GM12878 (cell line): ENCODE results near the gene EHF. TPM values are rescaled to one million over a fixed set of nuclear protein-coding genes. Genes with fewer than 3 reads are reported as not detected.

Experiments
- ASH2L ChIP-seq: fragments of 300-600, 200-600 bp; sonication (generic); IDR thresholded peaks from 2 replicates; pipeline ENCODE4 v1.6.1; 2017; ENCODE audit warnings: low read depth, mild to moderate bottlenecking, borderline replicate concordance
- BMI1 ChIP-seq: fragments of 450-650 bp; IDR thresholded peaks from 2 replicates; pipeline ENCODE4 v1.6.1; 2016; ENCODE audit warnings: mild to moderate bottlenecking, moderate library complexity, borderline replicate concordance
- CBFB ChIP-seq: IDR thresholded peaks from 2 replicates; pipeline ENCODE4 v1.6.1; 2016; ENCODE audit warnings: antibody characterized with exemption, low read depth
- CBX3 ChIP-seq: fragments of 200-600 bp; sonication (generic); IDR thresholded peaks from 2 replicates; pipeline ENCODE4 v1.6.1; 2016; ENCODE audit warnings: low read depth, borderline replicate concordance
- CBX5 ChIP-seq: sonication (generic); IDR thresholded peaks from 2 replicates; pipeline ENCODE4 v1.6.1; 2016; ENCODE audit warnings: low read depth, moderate library complexity, mild to moderate bottlenecking, inconsistent platforms
- FOS ChIP-seq: IDR thresholded peaks from 3 replicates; pipeline ENCODE4 v1.6.1; 2011; ENCODE audit warnings: borderline replicate concordance; ENCODE audit not compliant: insufficient read length; ENCODE audit errors: extremely low read depth
- IKZF1 ChIP-seq: fragments of 450-650 bp; conservative IDR thresholded peaks from 2 replicates; pipeline ENCODE4 v1.6.1; 2017; ENCODE audit warnings: antibody characterized with exemption, mild to moderate bottlenecking
- JUND ChIP-seq: IDR thresholded peaks from 2 replicates; pipeline ENCODE4 v1.6.1; 2012; ENCODE audit warnings: low read depth, mild to moderate bottlenecking, low read length, improper control_type of control experiment, moderate library complexity
- RFX5 ChIP-seq: IDR thresholded peaks from 2 replicates; pipeline ENCODE4 v1.6.1; 2011; ENCODE audit warnings: low read depth, low read length, improper control_type of control experiment
- SRF ChIP-seq, 2 experiments: IDR thresholded peaks; 2 replicates each; pipeline ENCODE4 v1.6.1; 2011; ENCODE audit warnings: low read depth in 2 of 2, low read length in 2 of 2, mild to moderate bottlenecking in 1 of 2, moderate library complexity in 1 of 2
- ZNF622 ChIP-seq: fragments of 450-650 bp; IDR thresholded peaks from 2 replicates; pipeline ENCODE4 v1.6.1; 2017; ENCODE audit warnings: mild to moderate bottlenecking, inconsistent platforms
- ZSCAN29 ChIP-seq: fragments of 450-650 bp; IDR thresholded peaks from 2 replicates; pipeline ENCODE4 v1.6.1; 2017; ENCODE audit warnings: mild to moderate bottlenecking, moderate library complexity
- polyA plus RNA-seq, 11 experiments: library from polyadenylated mRNA; depleted of rRNA in 4 of 11; unstranded in 6 of 11; stranded (reverse) in 5 of 11; fragments of >200 nt; fragmentation: Nextera tagmentation in 4 of 11; fragmentation: Illumina TruSeq in 1 of 11; extraction: Ambion mirVana in 4 of 11; extraction: Trizol in 1 of 11; gene quantifications; 1 replicate in 1 of 11; 2 replicates in 10 of 11; pipeline versions ENCODE4 v1.2.1 to v1.2.3, GENCODE V29; 2011 to 2016; ENCODE audit warnings: inconsistent platforms in 2 of 11, missing spikeins in 2 of 11, low read depth in 1 of 11
- total RNA-seq, 4 experiments: library from RNA; depleted of rRNA in 3 of 4; stranded (reverse); fragments of >200 nt in 3 of 4; fragmentation: Illumina TruSeq in 1 of 4; extraction: Trizol in 1 of 4; gene quantifications; 2 replicates each; pipeline versions ENCODE4 v1.2.1 to v1.2.3, GENCODE V29; 2013 to 2021
- TF ChIP-seq, protein P1 (sequence below): fragments of 450-650 bp; IDR thresholded peaks from 2 replicates; pipeline ENCODE4 v1.6.1; 2017; ENCODE audit warnings: mild to moderate bottlenecking, moderate library complexity
- TF ChIP-seq, protein P2 (sequence below): fragments of 450-650 bp; conservative IDR thresholded peaks from 2 replicates; pipeline ENCODE4 v1.6.1; 2017; ENCODE audit warnings: mild to moderate bottlenecking, moderate library complexity
- TF ChIP-seq, protein P3 (sequence below): IDR thresholded peaks from 2 replicates; pipeline ENCODE4 v1.6.1; 2011; ENCODE audit warnings: mild to moderate bottlenecking, low read depth, low read length, moderate library complexity; ENCODE audit not compliant: insufficient replicate concordance
- TF ChIP-seq, protein P4 (sequence below): fragments of 450-650 bp; IDR thresholded peaks from 2 replicates; pipeline ENCODE4 v1.6.1; 2018; ENCODE audit warnings: mild to moderate bottlenecking, low read depth, moderate library complexity; ENCODE audit not compliant: partially characterized antibody
- TF ChIP-seq, protein P5 (sequence below): fragments of 450-650 bp; IDR thresholded peaks from 2 replicates; pipeline ENCODE4 v1.6.1; 2018; ENCODE audit warnings: borderline replicate concordance, mild to moderate bottlenecking; ENCODE audit not compliant: partially characterized antibody

The EHF gene
- total and polyA plus RNA-seq, 10 of the 15 experiments (the other 5 are each of a cell fraction or from before 2014, with no cell fraction given), result 0.04 to 0.33 (median 0.06) TPM; not detected in 6

- TF ChIP-seq, protein P1, sequence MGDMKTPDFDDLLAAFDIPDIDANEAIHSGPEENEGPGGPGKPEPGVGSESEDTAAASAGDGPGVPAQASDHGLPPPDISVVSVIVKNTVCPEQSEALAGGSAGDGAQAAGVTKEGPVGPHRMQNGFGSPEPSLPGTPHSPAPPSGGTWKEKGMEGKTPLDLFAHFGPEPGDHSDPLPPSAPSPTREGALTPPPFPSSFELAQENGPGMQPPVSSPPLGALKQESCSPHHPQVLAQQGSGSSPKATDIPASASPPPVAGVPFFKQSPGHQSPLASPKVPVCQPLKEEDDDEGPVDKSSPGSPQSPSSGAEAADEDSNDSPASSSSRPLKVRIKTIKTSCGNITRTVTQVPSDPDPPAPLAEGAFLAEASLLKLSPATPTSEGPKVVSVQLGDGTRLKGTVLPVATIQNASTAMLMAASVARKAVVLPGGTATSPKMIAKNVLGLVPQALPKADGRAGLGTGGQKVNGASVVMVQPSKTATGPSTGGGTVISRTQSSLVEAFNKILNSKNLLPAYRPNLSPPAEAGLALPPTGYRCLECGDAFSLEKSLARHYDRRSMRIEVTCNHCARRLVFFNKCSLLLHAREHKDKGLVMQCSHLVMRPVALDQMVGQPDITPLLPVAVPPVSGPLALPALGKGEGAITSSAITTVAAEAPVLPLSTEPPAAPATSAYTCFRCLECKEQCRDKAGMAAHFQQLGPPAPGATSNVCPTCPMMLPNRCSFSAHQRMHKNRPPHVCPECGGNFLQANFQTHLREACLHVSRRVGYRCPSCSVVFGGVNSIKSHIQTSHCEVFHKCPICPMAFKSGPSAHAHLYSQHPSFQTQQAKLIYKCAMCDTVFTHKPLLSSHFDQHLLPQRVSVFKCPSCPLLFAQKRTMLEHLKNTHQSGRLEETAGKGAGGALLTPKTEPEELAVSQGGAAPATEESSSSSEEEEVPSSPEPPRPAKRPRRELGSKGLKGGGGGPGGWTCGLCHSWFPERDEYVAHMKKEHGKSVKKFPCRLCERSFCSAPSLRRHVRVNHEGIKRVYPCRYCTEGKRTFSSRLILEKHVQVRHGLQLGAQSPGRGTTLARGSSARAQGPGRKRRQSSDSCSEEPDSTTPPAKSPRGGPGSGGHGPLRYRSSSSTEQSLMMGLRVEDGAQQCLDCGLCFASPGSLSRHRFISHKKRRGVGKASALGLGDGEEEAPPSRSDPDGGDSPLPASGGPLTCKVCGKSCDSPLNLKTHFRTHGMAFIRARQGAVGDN, result no peak
- no peak for TF ChIP-seq FOS
- TF ChIP-seq SRF (IDR thresholded peaks at IDR 0.05; ENCODE audit: low read depth in 2 of 2, low read length in 2 of 2), result peak in 1 of 2 experiments; percentile 70; a peak in 1 of 4 replicates
- TF ChIP-seq CBFB, result peak; percentile 83; the same call in 1 of the 2 replicates
- TF ChIP-seq ZSCAN29, result no peak
- TF ChIP-seq, protein P2, sequence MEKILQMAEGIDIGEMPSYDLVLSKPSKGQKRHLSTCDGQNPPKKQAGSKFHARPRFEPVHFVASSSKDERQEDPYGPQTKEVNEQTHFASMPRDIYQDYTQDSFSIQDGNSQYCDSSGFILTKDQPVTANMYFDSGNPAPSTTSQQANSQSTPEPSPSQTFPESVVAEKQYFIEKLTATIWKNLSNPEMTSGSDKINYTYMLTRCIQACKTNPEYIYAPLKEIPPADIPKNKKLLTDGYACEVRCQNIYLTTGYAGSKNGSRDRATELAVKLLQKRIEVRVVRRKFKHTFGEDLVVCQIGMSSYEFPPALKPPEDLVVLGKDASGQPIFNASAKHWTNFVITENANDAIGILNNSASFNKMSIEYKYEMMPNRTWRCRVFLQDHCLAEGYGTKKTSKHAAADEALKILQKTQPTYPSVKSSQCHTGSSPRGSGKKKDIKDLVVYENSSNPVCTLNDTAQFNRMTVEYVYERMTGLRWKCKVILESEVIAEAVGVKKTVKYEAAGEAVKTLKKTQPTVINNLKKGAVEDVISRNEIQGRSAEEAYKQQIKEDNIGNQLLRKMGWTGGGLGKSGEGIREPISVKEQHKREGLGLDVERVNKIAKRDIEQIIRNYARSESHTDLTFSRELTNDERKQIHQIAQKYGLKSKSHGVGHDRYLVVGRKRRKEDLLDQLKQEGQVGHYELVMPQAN, result no peak; the same call in 1 of the 2 replicates
- TF ChIP-seq ASH2L, result no peak
- no peak for TF ChIP-seq ZNF622
- TF ChIP-seq IKZF1, result peak; percentile 77
- no peak for TF ChIP-seq CBX3
- peak; percentile 69; the same call in 1 of the 2 replicates for TF ChIP-seq JUND
- TF ChIP-seq BMI1, result no peak; the same call in 1 of the 2 replicates
- no peak for TF ChIP-seq RFX5
- TF ChIP-seq, protein P3, sequence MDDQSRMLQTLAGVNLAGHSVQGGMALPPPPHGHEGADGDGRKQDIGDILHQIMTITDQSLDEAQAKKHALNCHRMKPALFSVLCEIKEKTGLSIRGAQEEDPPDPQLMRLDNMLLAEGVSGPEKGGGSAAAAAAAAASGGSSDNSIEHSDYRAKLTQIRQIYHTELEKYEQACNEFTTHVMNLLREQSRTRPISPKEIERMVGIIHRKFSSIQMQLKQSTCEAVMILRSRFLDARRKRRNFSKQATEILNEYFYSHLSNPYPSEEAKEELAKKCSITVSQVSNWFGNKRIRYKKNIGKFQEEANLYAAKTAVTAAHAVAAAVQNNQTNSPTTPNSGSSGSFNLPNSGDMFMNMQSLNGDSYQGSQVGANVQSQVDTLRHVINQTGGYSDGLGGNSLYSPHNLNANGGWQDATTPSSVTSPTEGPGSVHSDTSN, result peak; percentile 65
- TF ChIP-seq, protein P4, sequence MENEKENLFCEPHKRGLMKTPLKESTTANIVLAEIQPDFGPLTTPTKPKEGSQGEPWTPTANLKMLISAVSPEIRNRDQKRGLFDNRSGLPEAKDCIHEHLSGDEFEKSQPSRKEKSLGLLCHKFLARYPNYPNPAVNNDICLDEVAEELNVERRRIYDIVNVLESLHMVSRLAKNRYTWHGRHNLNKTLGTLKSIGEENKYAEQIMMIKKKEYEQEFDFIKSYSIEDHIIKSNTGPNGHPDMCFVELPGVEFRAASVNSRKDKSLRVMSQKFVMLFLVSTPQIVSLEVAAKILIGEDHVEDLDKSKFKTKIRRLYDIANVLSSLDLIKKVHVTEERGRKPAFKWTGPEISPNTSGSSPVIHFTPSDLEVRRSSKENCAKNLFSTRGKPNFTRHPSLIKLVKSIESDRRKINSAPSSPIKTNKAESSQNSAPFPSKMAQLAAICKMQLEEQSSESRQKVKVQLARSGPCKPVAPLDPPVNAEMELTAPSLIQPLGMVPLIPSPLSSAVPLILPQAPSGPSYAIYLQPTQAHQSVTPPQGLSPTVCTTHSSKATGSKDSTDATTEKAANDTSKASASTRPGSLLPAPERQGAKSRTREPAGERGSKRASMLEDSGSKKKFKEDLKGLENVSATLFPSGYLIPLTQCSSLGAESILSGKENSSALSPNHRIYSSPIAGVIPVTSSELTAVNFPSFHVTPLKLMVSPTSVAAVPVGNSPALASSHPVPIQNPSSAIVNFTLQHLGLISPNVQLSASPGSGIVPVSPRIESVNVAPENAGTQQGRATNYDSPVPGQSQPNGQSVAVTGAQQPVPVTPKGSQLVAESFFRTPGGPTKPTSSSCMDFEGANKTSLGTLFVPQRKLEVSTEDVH, result no peak
- peak; percentile 50; the same call in 1 of the 2 replicates for TF ChIP-seq CBX5
- TF ChIP-seq, protein P5, sequence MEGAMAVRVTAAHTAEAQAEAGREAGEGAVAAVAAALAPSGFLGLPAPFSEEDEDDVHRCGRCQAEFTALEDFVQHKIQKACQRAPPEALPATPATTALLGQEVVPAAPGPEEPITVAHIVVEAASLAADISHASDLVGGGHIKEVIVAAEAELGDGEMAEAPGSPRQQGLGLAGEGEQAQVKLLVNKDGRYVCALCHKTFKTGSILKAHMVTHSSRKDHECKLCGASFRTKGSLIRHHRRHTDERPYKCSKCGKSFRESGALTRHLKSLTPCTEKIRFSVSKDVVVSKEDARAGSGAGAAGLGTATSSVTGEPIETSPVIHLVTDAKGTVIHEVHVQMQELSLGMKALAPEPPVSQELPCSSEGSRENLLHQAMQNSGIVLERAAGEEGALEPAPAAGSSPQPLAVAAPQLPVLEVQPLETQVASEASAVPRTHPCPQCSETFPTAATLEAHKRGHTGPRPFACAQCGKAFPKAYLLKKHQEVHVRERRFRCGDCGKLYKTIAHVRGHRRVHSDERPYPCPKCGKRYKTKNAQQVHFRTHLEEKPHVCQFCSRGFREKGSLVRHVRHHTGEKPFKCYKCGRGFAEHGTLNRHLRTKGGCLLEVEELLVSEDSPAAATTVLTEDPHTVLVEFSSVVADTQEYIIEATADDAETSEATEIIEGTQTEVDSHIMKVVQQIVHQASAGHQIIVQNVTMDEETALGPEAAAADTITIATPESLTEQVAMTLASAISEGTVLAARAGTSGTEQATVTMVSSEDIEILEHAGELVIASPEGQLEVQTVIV, result no peak
Observed at GRCh38 chr11:34650528-34650927, 29.6 kb downstream of the EHF start (continued).
